ENCODE data around the gene TET2.

TET2 gene

GRCh38 chr4:105240037-105240436 lies 93.4 kb downstream of the TET2 start:
- no peak for DNase-seq (ENCODE audit: low read depth)
- no peak for TF ChIP-seq CTCF (IDR thresholded peaks at IDR 0.05; ENCODE audit: control insufficient read depth, insufficient read depth, low read depth, low read length, missing control alignments)

GRCh38 chr4:105241451-105241850 lies 94.8 kb downstream of the TET2 start:
- H3K4me3 ChIP-seq (ENCODE audit: control insufficient read depth, low read depth, low read length): no peak overlapping the region
- DNase-seq (ENCODE audit: low read depth): no peak
- no peak for TF ChIP-seq CTCF (IDR thresholded peaks at IDR 0.05; ENCODE audit: control insufficient read depth, insufficient read depth, low read depth, low read length, missing control alignments)

More at GRCh38 chr4:105240037-105240436, 93.4 kb downstream of the TET2 start:
- no peak overlapping the region for H3K4me3 ChIP-seq (ENCODE audit: control insufficient read depth, low read depth, low read length)

- H3K4me3 ChIP-seq (ENCODE audit: control insufficient read depth, low read depth, low read length): no peak overlapping the region
- no peak for DNase-seq (ENCODE audit: low read depth)
- TF ChIP-seq CTCF (IDR thresholded peaks at IDR 0.05; ENCODE audit: control insufficient read depth, insufficient read depth, low read depth, low read length, missing control alignments): no peak
Measured at GRCh38 chr4:105243446-105243845, 96.8 kb downstream of the TET2 start.

GRCh38 chr4:105246712-105247111 lies 100.0 kb downstream of the TET2 start:
- H3K4me3 ChIP-seq (ENCODE audit: control insufficient read depth, low read depth, low read length): no peak overlapping the region
- peak; percentile 57 for DNase-seq (ENCODE audit: low read depth)
- TF ChIP-seq CTCF (IDR thresholded peaks at IDR 0.05; ENCODE audit: control insufficient read depth, insufficient read depth, low read depth, low read length, missing control alignments): no peak

GRCh38 chr4:105248613-105249012 lies 101.9 kb downstream of the TET2 start:
- no peak overlapping the region for H3K4me3 ChIP-seq (ENCODE audit: control insufficient read depth, low read depth, low read length)
- DNase-seq (ENCODE audit: low read depth): no peak
- TF ChIP-seq CTCF (IDR thresholded peaks at IDR 0.05; ENCODE audit: control insufficient read depth, insufficient read depth, low read depth, low read length, missing control alignments): no peak

- no peak for DNase-seq (ENCODE audit: low read depth)
- TF ChIP-seq CTCF (IDR thresholded peaks at IDR 0.05; ENCODE audit: control insufficient read depth, insufficient read depth, low read depth, low read length, missing control alignments): no peak
- no peak overlapping the region for H3K4me3 ChIP-seq (ENCODE audit: control insufficient read depth, low read depth, low read length)
Measured at GRCh38 chr4:105257817-105258495, 111.3 kb downstream of the TET2 start.

Data from AG09309 (cell line).